ENCODE results near the gene TMEM178B.
A peak's percentile ranks its signal among the peaks of the same experiment; 100 is the strongest.

TMEM178B gene

GRCh38 chr7:141351175-141351574 is 277.3 kb downstream of the TMEM178B start:
- DNase-seq (ENCODE audit: low spot score): no peak

- DNase-seq (ENCODE audit: low spot score): no peak
These were observed 279.1 kb downstream of the TMEM178B start for GRCh38 chr7:141352955-141353354.

GRCh38 chr7:141354251-141354650 is 280.4 kb downstream of the TMEM178B start:
- DNase-seq (ENCODE audit: low spot score): no peak

GRCh38 chr7:141355032-141355431 is 281.2 kb downstream of the TMEM178B start:
- no peak for DNase-seq (ENCODE audit: low spot score)

GRCh38 chr7:141356161-141356560 is 282.3 kb downstream of the TMEM178B start:
- DNase-seq (ENCODE audit: low spot score): no peak

- no peak for DNase-seq (ENCODE audit: low spot score)
These were observed 284.5 kb downstream of the TMEM178B start for GRCh38 chr7:141358386-141358785.

- DNase-seq (ENCODE audit: low spot score): no peak
These were observed 285.4 kb downstream of the TMEM178B start for GRCh38 chr7:141359262-141359661.

- no peak for DNase-seq (ENCODE audit: low spot score)
These were observed 286.0 kb downstream of the TMEM178B start for GRCh38 chr7:141359740-141360415.

- DNase-seq (ENCODE audit: low spot score): no peak
These were observed 286.5 kb downstream of the TMEM178B start for GRCh38 chr7:141360416-141360760.

GRCh38 chr7:141360803-141361202 is 286.9 kb downstream of the TMEM178B start:
- DNase-seq (ENCODE audit: low spot score): no peak

- no peak for DNase-seq (ENCODE audit: low spot score)
These were observed 287.6 kb downstream of the TMEM178B start for GRCh38 chr7:141361479-141361878.

GRCh38 chr7:141361960-141362359 is 288.1 kb downstream of the TMEM178B start:
- DNase-seq (ENCODE audit: low spot score): peak; percentile 79

GRCh38 chr7:141362580-141363435 is 288.9 kb downstream of the TMEM178B start:
- DNase-seq (ENCODE audit: low spot score): peak; percentile 25

GRCh38 chr7:141363748-141364147 is 289.9 kb downstream of the TMEM178B start:
- no peak for DNase-seq (ENCODE audit: low spot score)

GRCh38 chr7:141366091-141366621 is 292.3 kb downstream of the TMEM178B start:
- DNase-seq (ENCODE audit: low spot score): peak; percentile 29

- no peak for DNase-seq (ENCODE audit: low spot score)
These were observed 295.6 kb downstream of the TMEM178B start for GRCh38 chr7:141369422-141369821.

GRCh38 chr7:141370178-141370577 is 296.3 kb downstream of the TMEM178B start:
- no peak for DNase-seq (ENCODE audit: low spot score)

GRCh38 chr7:141370650-141371049 is 296.8 kb downstream of the TMEM178B start:
- DNase-seq (ENCODE audit: low spot score): no peak

GRCh38 chr7:141374425-141374824 is 300.6 kb downstream of the TMEM178B start:
- DNase-seq (ENCODE audit: low spot score): no peak

GRCh38 chr7:141375442-141375841 is 301.6 kb downstream of the TMEM178B start:
- DNase-seq (ENCODE audit: low spot score): no peak

- no peak for DNase-seq (ENCODE audit: low spot score)
These were observed 304.0 kb downstream of the TMEM178B start for GRCh38 chr7:141377906-141378305.

GRCh38 chr7:141378405-141378804 is 304.5 kb downstream of the TMEM178B start:
- DNase-seq (ENCODE audit: low spot score): no peak
